MM.1S (cell line): ENCODE measurements around the gene PI4K2A.

Experiments
- CTCF ChIP-seq: fragments of 300-600 bp; sonication (generic); IDR thresholded peaks from 2 replicates; pipeline ENCODE4 v1.5.1; 2016; ENCODE audit warnings: antibody characterized with exemption, low read length, mixed read lengths
- EZH2phosphoT487 ChIP-seq: fragments of 300-600 bp; sonication (generic); IDR thresholded peaks from 2 replicates; pipeline ENCODE4 v1.6.1; 2018; ENCODE audit warnings: antibody characterized with exemption, low read length

- TF ChIP-seq CTCF = peak; percentile 70
- TF ChIP-seq EZH2phosphoT487 = no peak
Observed at GRCh38 chr10:97676770-97677581, 36.5 kb downstream of the PI4K2A start.
